Coronary artery (tissue), 2 donors: ENCODE data around the gene PLCL1.

Experiments
- DNase-seq: peaks from one replicate; pipeline ENCODE4 v3.0.0-alpha.2; 2017; ENCODE audit warnings: low spot score
- H3K27ac ChIP-seq, 2 donors: fragments of 200-600 bp; sonication (generic); one replicate each; pipeline ENCODE4 v1.5.1; 2016 to 2019
- H3K4me3 ChIP-seq: fragments of 200-600 bp; sonication (generic); 2 replicates; pipeline ENCODE4 v1.5.1; 2016; ENCODE audit warnings: mild to moderate bottlenecking, moderate library complexity
- TF ChIP-seq, protein P1 (sequence below): fragments of 200-600 bp; sonication (generic); IDR thresholded peaks from one replicate; pipeline ENCODE4 v1.5.1; 2019; ENCODE audit warnings: antibody characterized with exemption

The PLCL1 gene

GRCh38 chr2:197930570-197931278 lies 126.3 kb downstream of the PLCL1 start:
- TF ChIP-seq, protein P1, sequence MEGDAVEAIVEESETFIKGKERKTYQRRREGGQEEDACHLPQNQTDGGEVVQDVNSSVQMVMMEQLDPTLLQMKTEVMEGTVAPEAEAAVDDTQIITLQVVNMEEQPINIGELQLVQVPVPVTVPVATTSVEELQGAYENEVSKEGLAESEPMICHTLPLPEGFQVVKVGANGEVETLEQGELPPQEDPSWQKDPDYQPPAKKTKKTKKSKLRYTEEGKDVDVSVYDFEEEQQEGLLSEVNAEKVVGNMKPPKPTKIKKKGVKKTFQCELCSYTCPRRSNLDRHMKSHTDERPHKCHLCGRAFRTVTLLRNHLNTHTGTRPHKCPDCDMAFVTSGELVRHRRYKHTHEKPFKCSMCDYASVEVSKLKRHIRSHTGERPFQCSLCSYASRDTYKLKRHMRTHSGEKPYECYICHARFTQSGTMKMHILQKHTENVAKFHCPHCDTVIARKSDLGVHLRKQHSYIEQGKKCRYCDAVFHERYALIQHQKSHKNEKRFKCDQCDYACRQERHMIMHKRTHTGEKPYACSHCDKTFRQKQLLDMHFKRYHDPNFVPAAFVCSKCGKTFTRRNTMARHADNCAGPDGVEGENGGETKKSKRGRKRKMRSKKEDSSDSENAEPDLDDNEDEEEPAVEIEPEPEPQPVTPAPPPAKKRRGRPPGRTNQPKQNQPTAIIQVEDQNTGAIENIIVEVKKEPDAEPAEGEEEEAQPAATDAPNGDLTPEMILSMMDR, result no peak
- no peak for DNase-seq
- no peak overlapping the region for H3K27ac ChIP-seq
- H3K4me3 ChIP-seq, result no peak overlapping the region

- Histone ChIP-seq H3K4me3 (no peak overlapping the region), H3K27ac (no peak overlapping the region)
- no peak for DNase-seq
- TF ChIP-seq, protein P1, result no peak
These were observed 127.4 kb downstream of the PLCL1 start for GRCh38 chr2:197931661-197932312.

GRCh38 chr2:197932374-197932773 lies 128.0 kb downstream of the PLCL1 start:
- H3K4me3 ChIP-seq, result no peak overlapping the region
- TF ChIP-seq, protein P1, result no peak
- no peak overlapping the region for H3K27ac ChIP-seq
- no peak for DNase-seq

DNA sequence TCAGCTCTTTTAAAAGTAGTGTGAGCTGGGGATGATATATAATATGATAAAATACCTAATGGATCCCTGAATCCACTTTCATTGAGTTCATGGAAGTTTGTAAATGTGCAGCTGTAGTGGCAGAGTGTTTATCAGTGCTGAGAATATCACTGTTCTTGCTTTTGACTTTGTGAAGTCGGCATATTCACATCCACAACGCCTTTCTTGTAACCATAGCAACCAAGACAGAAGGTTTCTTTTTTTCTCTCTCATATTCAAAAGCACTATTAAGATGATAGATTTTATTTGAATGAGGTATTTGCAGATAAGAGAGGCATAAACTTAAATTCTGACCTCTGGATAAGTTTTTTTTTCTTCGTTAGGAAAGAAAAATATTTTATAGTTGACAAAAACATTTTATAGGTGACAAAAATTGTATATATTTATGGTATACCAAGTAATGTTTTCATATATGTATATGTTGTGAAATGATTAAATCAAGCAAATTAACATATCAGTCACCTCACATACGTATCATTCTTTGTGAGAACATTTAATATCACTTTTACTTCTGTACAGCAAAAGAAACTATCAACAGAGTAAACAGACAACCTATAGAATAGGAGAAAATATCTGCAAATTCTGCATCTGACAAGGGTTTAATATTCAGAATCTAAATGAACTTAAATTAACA lies 130.0 kb downstream of the PLCL1 start:
- Histone ChIP-seq H3K27ac (no peak overlapping the region), H3K4me3 (no peak overlapping the region)
- no peak for DNase-seq
- TF ChIP-seq, protein P1, result no peak

GRCh38 chr2:197934934-197935289 lies 130.5 kb downstream of the PLCL1 start:
- H3K27ac ChIP-seq, result no peak overlapping the region
- TF ChIP-seq, protein P1, result no peak
- no peak overlapping the region for H3K4me3 ChIP-seq
- no peak for DNase-seq

DNA sequence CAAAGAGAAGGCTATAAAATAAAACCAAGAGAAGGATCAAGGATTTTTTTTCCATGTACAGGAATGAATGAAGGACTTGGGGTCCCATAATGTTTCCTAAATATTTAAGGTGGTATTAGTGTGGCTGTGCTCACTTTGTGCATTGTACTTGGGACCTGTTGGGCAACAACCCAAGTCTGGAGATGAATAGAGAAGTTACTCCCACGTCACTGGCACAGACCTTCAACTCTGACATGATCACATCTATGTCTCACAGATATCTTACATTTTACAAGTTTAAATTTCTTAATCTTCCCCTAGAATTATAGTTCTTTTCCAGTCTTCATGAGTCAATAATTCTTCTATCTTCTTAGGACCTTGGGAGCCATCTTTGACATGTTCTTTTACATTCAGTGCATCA lies 133.4 kb downstream of the PLCL1 start:
- H3K27ac ChIP-seq, result no peak overlapping the region
- no peak for DNase-seq
- TF ChIP-seq, protein P1, result no peak

More for the DNA sequence above, 133.4 kb downstream of the PLCL1 start:
- no peak overlapping the region for H3K4me3 ChIP-seq
